Nucleus accumbens (tissue), 56 donors: Measurements from ENCODE around the gene PRF1.

ENCODE experiments used
- DNase-seq, 56 donors: peaks; one replicate each; lab custom pipeline; 2025; lab: John Stamatoyannopoulos, UW

PRF1 gene

DNA sequence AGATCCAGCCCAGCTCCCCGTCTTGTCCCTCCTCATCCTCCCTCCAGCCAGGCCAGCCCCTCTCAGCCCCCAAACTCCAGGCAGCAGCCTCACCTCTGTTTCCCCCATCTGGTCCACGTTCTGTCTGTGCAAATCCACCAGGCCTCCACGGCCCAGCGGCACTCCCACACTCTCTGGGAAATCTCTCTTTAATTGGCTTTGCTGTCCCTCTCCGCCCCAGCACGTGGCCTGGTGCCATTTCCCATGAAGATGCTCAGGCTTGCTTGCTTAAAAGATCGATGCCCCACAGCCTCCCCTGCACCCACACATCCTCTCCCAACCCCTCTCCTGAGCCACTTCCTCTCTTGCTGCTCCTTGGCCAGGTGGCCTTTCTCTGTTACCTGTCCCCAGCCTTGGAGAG lies 39.3 kb downstream of the PRF1 start:
- no peak for DNase-seq

GRCh38 chr10:70562036-70562755 lies 40.3 kb downstream of the PRF1 start:
- DNase-seq, result no peak

DNA sequence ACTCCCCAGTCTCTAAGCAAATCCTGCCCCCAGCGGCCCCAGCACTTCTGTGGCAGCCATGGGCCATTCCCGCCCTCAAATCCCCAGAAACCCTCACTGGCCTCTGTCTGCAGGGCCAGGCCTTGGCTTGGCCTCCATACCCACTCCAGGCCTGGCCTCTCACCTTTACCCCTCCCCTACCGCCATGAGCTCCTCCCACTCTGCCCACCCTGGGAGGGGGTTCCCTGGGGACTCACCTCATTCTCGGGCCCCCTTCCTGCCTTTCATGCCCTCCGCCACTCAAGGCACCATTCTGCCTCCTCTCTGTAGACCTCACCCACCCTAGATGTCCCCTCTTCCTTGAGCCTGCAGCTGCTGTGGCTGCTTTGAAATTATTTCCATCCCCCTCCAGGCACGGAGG lies 41.0 kb downstream of the PRF1 start:
- DNase-seq, result no peak

DNA sequence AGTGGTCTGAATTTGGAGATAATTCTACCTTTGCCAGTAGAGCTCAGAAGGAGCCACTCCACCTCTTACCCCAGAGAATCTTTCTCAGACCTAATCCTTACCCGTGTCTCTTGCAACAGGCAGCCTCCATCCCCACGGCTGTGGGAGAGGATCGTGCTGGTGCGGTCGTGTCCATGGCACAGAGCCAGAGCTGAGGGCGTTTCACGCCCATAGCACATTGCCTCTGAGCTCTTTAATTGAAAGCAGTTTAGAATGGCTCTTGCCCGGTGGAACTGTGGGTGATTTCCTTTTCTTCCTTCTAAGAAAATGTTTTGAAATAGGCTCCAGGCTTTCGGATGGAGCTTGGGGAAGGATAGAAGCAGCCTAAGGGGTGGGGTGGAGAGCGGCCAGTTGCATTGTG lies 41.5 kb downstream of the PRF1 start:
- peak in 1 of 56 donors; percentile 13 for DNase-seq

GRCh38 chr10:70560511-70560941 lies 42.0 kb downstream of the PRF1 start:
- DNase-seq, result no peak

GRCh38 chr10:70559861-70560260 lies 42.7 kb downstream of the PRF1 start:
- no peak for DNase-seq

GRCh38 chr10:70558871-70559810 lies 43.4 kb downstream of the PRF1 start:
- peak in 8 of 56 donors; percentile 5 to 37 (median 18) for DNase-seq

- no peak for DNase-seq
Measured at GRCh38 chr10:70558295-70558694, 44.2 kb downstream of the PRF1 start.

- DNase-seq, result no peak
Measured at GRCh38 chr10:70557876-70558275, 44.7 kb downstream of the PRF1 start.

DNA sequence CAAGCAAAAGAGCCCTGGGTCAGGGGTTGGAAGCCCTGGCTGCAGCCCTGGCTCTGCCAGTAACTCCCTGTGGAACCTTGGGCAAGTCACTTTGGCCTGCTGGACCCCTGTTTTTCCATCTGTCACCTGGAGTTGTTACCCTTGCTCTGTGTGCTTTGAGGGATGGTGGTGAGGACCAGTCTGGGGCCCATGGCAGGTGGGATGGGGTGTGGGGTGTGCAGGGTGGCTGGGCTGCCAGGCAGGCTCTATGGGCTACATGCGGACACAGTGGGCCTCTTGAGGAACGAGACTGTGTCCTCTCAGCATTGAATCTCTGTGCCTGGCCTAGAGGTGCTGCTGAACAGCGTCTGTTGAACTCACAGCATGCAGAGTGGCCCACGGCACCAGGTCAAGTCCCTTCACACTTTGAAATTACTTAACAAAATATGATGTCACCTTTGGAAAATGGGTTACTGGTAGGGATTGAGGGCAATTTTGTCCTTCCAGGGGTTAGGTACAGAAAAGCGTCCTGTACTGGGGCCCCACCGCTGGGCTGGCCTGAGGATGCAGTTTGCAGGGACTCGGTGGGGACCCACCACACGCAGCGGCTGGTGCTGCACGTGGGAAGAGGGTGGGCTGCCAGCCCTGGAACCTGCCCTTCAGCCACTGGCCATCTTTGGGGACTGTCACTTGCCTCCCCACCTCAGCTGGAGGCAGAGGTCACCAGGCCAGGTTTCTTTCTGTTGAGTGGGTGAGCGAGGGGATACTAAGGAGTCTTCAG lies 45.3 kb downstream of the PRF1 start:
- no peak for DNase-seq

- no peak for DNase-seq
Measured at GRCh38 chr10:70555371-70555770, 47.2 kb downstream of the PRF1 start.

GRCh38 chr10:70552586-70552985 lies 50.0 kb downstream of the PRF1 start:
- no peak for DNase-seq

DNA sequence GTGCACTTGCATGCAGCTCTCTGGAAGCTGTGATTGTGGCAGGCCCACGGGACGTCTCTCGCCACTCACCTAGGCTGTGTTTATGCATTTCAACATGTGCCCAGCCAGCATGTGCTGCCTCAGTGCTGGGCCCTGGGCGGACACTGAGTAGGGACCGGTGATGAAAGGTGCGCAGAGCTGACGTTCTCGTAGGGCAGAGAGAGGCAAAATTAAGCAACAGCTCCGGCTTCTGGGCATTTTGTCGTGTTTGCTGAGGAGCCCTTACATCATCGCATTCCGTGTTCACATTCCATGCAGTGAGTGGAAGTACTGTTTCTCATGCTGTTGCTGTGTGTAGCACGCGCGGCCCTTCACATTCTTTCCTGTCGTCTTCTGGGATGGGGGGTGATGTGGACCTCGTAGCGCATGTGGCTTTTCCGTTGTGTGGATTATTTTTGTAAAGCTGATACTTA lies 50.5 kb downstream of the PRF1 start:
- DNase-seq, result no peak

- no peak for DNase-seq
Measured at GRCh38 chr10:70551466-70551865, 51.1 kb downstream of the PRF1 start.

GRCh38 chr10:70550459-70550858 lies 52.1 kb downstream of the PRF1 start:
- no peak for DNase-seq

DNA sequence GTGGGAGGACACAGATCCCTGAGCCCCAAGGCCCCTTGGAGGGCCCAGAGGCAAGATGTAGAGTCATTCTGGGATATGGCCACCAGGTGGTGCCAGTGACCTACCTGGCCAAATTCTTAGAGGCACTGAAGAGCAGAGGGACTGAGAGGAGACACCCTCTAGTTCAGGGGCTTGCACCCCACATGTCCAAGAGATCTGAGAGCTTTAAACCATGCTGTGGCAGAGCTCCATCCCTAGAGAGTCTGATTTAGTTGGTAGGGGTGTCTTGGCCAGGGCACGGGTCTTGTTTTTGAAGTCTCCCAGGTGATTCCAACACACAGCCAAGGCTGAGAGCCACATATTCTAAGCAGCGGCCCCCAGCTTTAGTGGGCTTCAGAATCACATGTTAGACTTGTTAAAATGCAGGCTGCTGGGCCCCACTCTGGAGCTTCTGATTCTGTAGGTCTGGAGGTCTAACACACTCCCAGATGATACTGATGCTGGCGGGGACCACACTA lies 52.5 kb downstream of the PRF1 start:
- peak in 48 of 56 donors; percentile 6 to 79 (median 41) for DNase-seq

- DNase-seq, result no peak
Measured at GRCh38 chr10:70549351-70549961, 53.1 kb downstream of the PRF1 start.
